ENCODE measurements around the gene MT1B.

GRCh38 chr16:56626685-56627084, 25.0 kb upstream of the MT1B start:
- no peak for TF ChIP-seq CTCF (IDR thresholded peaks at IDR 0.05; ENCODE audit: low read depth, low read length)
- TF ChIP-seq EZH2phosphoT487 (IDR thresholded peaks at IDR 0.05; ENCODE audit: low read depth) = no peak

All from OCI-LY3 (cell line).